GM23338 (cell line): ENCODE measurements around the gene BID.

Experiments
- CTCF ChIP-seq, 2 experiments: fragments of 200-600 bp in 1 of 2; sonication (generic) in 1 of 2; conservative IDR thresholded peaks; 2 replicates each; pipeline versions ENCODE4 v1.5.1 to v1.6.1; 2016 to 2017; ENCODE audit warnings: antibody characterized with exemption in 2 of 2, low read depth in 2 of 2, mild to moderate bottlenecking in 2 of 2, moderate library complexity in 1 of 2
- EZH2 ChIP-seq: fragments of 200-600 bp; sonication (generic); IDR thresholded peaks from one replicate; pipeline ENCODE4 v1.8.0; 2017; ENCODE audit warnings: antibody characterized with exemption, mild to moderate bottlenecking, low read depth; ENCODE audit not compliant: unreplicated experiment
- EZH2phosphoT487 ChIP-seq: fragments of 200-600 bp; sonication (generic); IDR thresholded peaks from one replicate; pipeline ENCODE4 v1.8.1; 2018; ENCODE audit warnings: antibody characterized with exemption; ENCODE audit not compliant: unreplicated experiment
- JUNB ChIP-seq: IDR thresholded peaks from one replicate; pipeline ENCODE4 v1.6.1; 2016; ENCODE audit warnings: antibody characterized with exemption; ENCODE audit not compliant: unreplicated experiment
- POLR2AphosphoS5 ChIP-seq: IDR thresholded peaks from 2 replicates; pipeline ENCODE4 v1.6.1; 2016; ENCODE audit warnings: antibody characterized with exemption, low read depth
- REST ChIP-seq: IDR thresholded peaks from one replicate; pipeline ENCODE4 v1.6.1; 2018; ENCODE audit warnings: antibody characterized with exemption; ENCODE audit not compliant: unreplicated experiment
- STAT1 ChIP-seq: IDR thresholded peaks from one replicate; pipeline ENCODE4 v1.6.1; 2016; ENCODE audit warnings: antibody characterized with exemption; ENCODE audit not compliant: unreplicated experiment
- ZNF114 ChIP-seq: fragments of 250-450 bp; sonication (Bioruptor Pico); IDR thresholded peaks from 2 replicates; pipeline ENCODE4 v1.5.0; 2020; ENCODE audit warnings: mild to moderate bottlenecking, moderate library complexity

GRCh38 chr22:17794726-17795542 lies 20.7 kb upstream of the BID start:
- no peak for TF ChIP-seq CTCF (conservative IDR thresholded peaks at IDR 0.05; ENCODE audit: low read depth in 2 of 2)
- no peak for TF ChIP-seq POLR2AphosphoS5
- no peak for TF ChIP-seq EZH2
- no peak for TF ChIP-seq REST
- no peak for TF ChIP-seq EZH2phosphoT487
- TF ChIP-seq STAT1, result no peak
- no peak for TF ChIP-seq JUNB
- TF ChIP-seq ZNF114, result no peak
